Measurements from ENCODE around the gene MESP2. TPM values are rescaled to one million over a fixed set of nuclear protein-coding genes. Genes with fewer than 3 reads are reported as not detected.
"Not testable (repeated sequence)": the region's sequence is repeated elsewhere in the genome, so short reads cannot be mapped to it uniquely, and the experiment has no call there.

Gene MESP2
- total RNA-seq, 2 experiments from 2014 or later: not detected

DNA sequence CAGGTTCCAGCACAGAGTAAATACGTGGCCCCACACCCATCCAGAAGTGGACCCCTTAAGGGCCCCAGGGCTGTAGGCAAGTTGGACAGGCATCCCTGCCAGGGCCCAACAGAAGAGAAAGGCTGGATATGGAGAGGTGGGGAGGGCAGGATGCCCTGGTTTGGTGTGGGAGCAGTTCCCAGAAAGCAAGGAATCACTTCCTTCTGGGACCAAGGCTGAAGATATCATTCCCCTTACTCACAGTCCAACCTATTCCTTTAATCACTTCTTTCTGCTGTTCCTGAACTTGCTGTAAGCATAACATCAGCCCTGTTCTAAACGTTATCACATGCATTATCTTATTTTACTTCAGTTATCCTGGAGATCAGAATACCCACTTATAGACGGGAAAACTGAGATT lies 6.1 kb upstream of the MESP2 start:
- H3K36me3 Mint-ChIP-seq (ENCODE audit: low read depth): no peaks in the 10 kb centered on the region
- H3K27me3 Mint-ChIP-seq (ENCODE audit: low read depth): no peaks in the 10 kb centered on the region
- intact Hi-C loops (cut with micrococcal nuclease): no loop called here
- H3K27ac Mint-ChIP-seq: no peak overlapping the region
- H3K4me3 Mint-ChIP-seq: no peak overlapping the region
- no peaks in the 10 kb centered on the region for H3K9me3 Mint-ChIP-seq
- no peaks in the 10 kb centered on the region for H3K4me1 Mint-ChIP-seq (ENCODE audit: low read depth)
- no peak for DNase-seq
- CTCF ChIA-PET: interaction anchor here (0.9 kb wide), 1 partner anchor 8 kb away, joined by 7 read pairs; no protein-coding TSS in a partner anchor

- Mint-ChIP-seq H3K36me3 (ENCODE audit: low read depth) (no peaks in the 10 kb centered on the region), H3K27ac (no peak overlapping the region), H3K4me1 (ENCODE audit: low read depth) (no peaks in the 10 kb centered on the region), H3K9me3 (no peaks in the 10 kb centered on the region), H3K27me3 (ENCODE audit: low read depth) (peaks cover 10% of the 10 kb centered on the region), H3K4me3 (no peak overlapping the region)
- no peak for DNase-seq
- CTCF ChIA-PET: interaction anchor here (0.7 to 1.3 kb wide), 2 partner anchors 102 to 478 kb away, joined by 3 to 4 read pairs; no protein-coding TSS in a partner anchor
- intact Hi-C loops (cut with micrococcal nuclease): no loop called here
Observed at GRCh38 chr15:89772932-89773583, 3.1 kb upstream of the MESP2 start.

GRCh38 chr15:89774492-89774891 lies 1.6 kb upstream of the MESP2 start:
- intact Hi-C loops (cut with micrococcal nuclease): no loop called here
- Mint-ChIP-seq H3K9me3 (no peaks in the 10 kb centered on the region), H3K36me3 (ENCODE audit: low read depth) (no peaks in the 10 kb centered on the region), H3K27ac (no peak overlapping the region), H3K27me3 (ENCODE audit: low read depth) (peaks cover 12% of the 10 kb centered on the region), H3K4me3 (no peak overlapping the region), H3K4me1 (ENCODE audit: low read depth) (no peaks in the 10 kb centered on the region)
- DNase-seq: no peak
- CTCF ChIA-PET: interaction anchor here (1.3 to 1.9 kb wide), 2 partner anchors 14 to 100 kb away, joined by 4 to 6 read pairs; no protein-coding TSS in a partner anchor

DNA sequence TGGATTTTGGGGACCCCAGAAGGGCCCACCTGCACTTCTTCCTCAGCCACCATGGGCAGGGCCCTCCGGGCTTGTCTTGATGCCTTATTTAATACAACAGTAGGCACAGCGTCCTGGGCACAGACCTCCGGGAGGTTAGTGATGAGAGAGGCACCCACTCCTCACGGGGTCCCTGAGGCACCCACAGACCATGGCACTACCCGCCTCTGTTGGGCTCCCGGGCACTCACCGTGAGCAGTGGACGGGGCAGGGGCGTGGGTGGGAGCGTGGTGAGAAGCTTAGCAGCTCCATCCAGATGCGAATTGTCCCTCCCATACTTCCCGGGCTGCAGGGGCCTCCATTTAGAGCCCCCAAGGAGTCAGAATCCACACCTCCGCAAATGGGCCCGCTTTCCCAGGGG lies 317 bp upstream of the MESP2 start:
- Mint-ChIP-seq H3K36me3 (ENCODE audit: low read depth) (no peaks in the 10 kb centered on the region), H3K9me3 (no peaks in the 10 kb centered on the region), H3K27ac (no peak overlapping the region), H3K27me3 (ENCODE audit: low read depth) (peaks cover 12% of the 10 kb centered on the region), H3K4me3 (peak overlapping the region; percentile 21), H3K4me1 (ENCODE audit: low read depth) (peaks cover 3% of the 10 kb centered on the region)
- intact Hi-C loops (cut with micrococcal nuclease): no loop called here
- DNase-seq: no peak
- CTCF ChIA-PET: interaction anchor here (0.7 to 1.9 kb wide), 2 partner anchors 15 to 16 kb away, joined by 3 to 6 read pairs; no protein-coding TSS in a partner anchor

- H3K9me3 Mint-ChIP-seq: no peaks in the 10 kb centered on the region
- CTCF ChIA-PET: interaction anchor here (0.5 to 0.6 kb wide), 2 partner anchors 9 to 24 kb away, joined by 3 read pairs; no protein-coding TSS in a partner anchor
- DNase-seq: no peak
- H3K36me3 Mint-ChIP-seq (ENCODE audit: low read depth): no peaks in the 10 kb centered on the region
- H3K27ac Mint-ChIP-seq: no peak overlapping the region
- peaks cover 11% of the 10 kb centered on the region for H3K4me1 Mint-ChIP-seq (ENCODE audit: low read depth)
- intact Hi-C loops (cut with micrococcal nuclease): no loop called here
- peak overlapping the region; percentile 24 for H3K4me3 Mint-ChIP-seq
- peaks cover 12% of the 10 kb centered on the region for H3K27me3 Mint-ChIP-seq (ENCODE audit: low read depth)
Observed at GRCh38 chr15:89777073-89777751, 1.1 kb downstream of the MESP2 start.

DNA sequence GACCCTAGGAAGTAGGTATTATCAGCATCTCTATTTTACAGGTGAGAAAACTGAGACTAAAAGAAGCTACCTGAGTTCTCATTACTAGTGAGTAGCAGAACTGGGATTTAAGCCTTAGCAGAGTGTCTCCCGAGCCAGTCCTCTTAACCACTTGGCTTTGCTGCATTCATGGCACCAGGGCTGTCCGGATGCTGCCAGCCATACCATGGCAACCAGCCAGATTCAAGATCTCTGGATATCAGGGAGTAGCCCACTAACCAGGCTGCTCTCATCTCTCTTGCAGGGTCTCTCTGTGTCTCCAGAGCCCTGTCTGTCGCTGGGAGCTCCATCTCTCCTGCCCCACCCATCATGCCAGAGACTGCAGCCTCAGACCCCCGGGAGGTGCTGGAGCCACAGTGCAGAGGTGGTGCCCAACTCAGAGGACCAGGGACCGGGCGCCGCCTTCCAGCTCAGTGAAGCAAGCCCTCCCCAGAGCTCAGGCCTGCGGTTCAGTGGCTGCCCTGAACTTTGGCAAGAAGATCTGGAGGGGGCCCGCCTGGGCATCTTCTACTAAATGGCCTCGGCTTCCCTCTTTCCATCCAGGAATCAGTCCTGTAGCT lies 1.7 kb downstream of the MESP2 start:
- Mint-ChIP-seq H3K4me1 (ENCODE audit: low read depth) (peaks cover 12% of the 10 kb centered on the region), H3K36me3 (ENCODE audit: low read depth) (no peaks in the 10 kb centered on the region), H3K27me3 (ENCODE audit: low read depth) (peaks cover 12% of the 10 kb centered on the region), H3K4me3 (no peak overlapping the region), H3K27ac (no peak overlapping the region), H3K9me3 (no peaks in the 10 kb centered on the region)
- intact Hi-C loops (cut with micrococcal nuclease): no loop called here
- CTCF ChIA-PET: interaction anchor here (0.5 to 0.6 kb wide), 3 partner anchors 9 to 100 kb away, joined by 3 read pairs; no protein-coding TSS in a partner anchor
- DNase-seq: no peak

- Mint-ChIP-seq H3K4me3 (no peak overlapping the region), H3K27me3 (ENCODE audit: low read depth) (peaks cover 16% of the 10 kb centered on the region), H3K9me3 (no peaks in the 10 kb centered on the region), H3K36me3 (ENCODE audit: low read depth) (no peaks in the 10 kb centered on the region), H3K27ac (no peak overlapping the region), H3K4me1 (ENCODE audit: low read depth) (peaks cover 12% of the 10 kb centered on the region)
- DNase-seq: no peak
- CTCF ChIA-PET: no interaction called here
- intact Hi-C loops (cut with micrococcal nuclease): no loop called here
Observed at GRCh38 chr15:89778861-89779260, 2.7 kb downstream of the MESP2 start.

- H3K4me3 Mint-ChIP-seq: no peak overlapping the region
- no peak for DNase-seq
- H3K4me1 Mint-ChIP-seq (ENCODE audit: low read depth): peaks cover 12% of the 10 kb centered on the region
- CTCF ChIA-PET: interaction anchor here (0.6 to 1.2 kb wide), 3 partner anchors 20 to 428 kb away, joined by 3 to 11 read pairs (median 3); no protein-coding TSS in a partner anchor
- intact Hi-C loops (cut with micrococcal nuclease): no loop called here
- no peaks in the 10 kb centered on the region for H3K9me3 Mint-ChIP-seq
- H3K36me3 Mint-ChIP-seq (ENCODE audit: low read depth): no peaks in the 10 kb centered on the region
- no peak overlapping the region for H3K27ac Mint-ChIP-seq
- H3K27me3 Mint-ChIP-seq (ENCODE audit: low read depth): peaks cover 16% of the 10 kb centered on the region
Observed at GRCh38 chr15:89780601-89781000, 4.5 kb downstream of the MESP2 start.

DNA sequence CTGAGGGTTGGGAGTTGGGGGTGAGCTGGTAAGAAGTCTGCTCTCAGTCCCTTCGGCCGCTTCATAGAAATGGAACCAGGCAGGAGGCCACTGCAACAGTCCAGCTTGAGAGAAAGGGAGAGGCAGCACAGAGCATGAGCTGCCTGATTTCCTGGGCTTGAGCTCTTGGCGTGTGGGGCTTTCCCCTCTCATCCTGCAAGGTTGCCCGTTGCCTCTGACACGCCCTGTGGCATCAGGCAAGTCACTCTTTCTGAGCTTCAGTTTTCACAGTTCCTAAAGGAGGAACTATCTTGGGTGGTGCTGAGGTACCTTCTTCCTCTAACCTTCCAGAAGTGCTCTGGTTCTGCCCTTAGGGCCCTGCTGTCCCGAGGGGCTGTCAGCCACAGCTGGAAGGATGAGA lies 4.9 kb downstream of the MESP2 start:
- Mint-ChIP-seq H3K27me3 (ENCODE audit: low read depth) (peaks cover 16% of the 10 kb centered on the region), H3K27ac (no peak overlapping the region), H3K36me3 (ENCODE audit: low read depth) (no peaks in the 10 kb centered on the region), H3K4me1 (ENCODE audit: low read depth) (peaks cover 12% of the 10 kb centered on the region), H3K4me3 (no peak overlapping the region), H3K9me3 (no peaks in the 10 kb centered on the region)
- CTCF ChIA-PET: interaction anchor here (0.6 to 1.2 kb wide), 3 partner anchors 20 to 428 kb away, joined by 3 to 11 read pairs (median 3); no protein-coding TSS in a partner anchor
- peak; percentile 57 for DNase-seq
- intact Hi-C loops (cut with micrococcal nuclease): no loop called here

- Mint-ChIP-seq H3K36me3 (ENCODE audit: low read depth) (no peaks in the 10 kb centered on the region), H3K4me3 (no peak overlapping the region), H3K27ac (no peak overlapping the region), H3K9me3 (no peaks in the 10 kb centered on the region), H3K4me1 (ENCODE audit: low read depth) (peaks cover 12% of the 10 kb centered on the region), H3K27me3 (ENCODE audit: low read depth) (peaks cover 15% of the 10 kb centered on the region)
- DNase-seq: no peak
- CTCF ChIA-PET: interaction anchor here (0.6 to 1.2 kb wide), 3 partner anchors 42 to 576 kb away, joined by 3 to 6 read pairs (median 3); no protein-coding TSS in a partner anchor
- intact Hi-C loops (cut with micrococcal nuclease): no loop called here
Observed at GRCh38 chr15:89781891-89782618, 5.9 kb downstream of the MESP2 start.

- H3K4me3 Mint-ChIP-seq; H3K9me3 Mint-ChIP-seq; H3K27ac Mint-ChIP-seq; DNase-seq; H3K36me3 Mint-ChIP-seq (ENCODE audit: low read depth); intact Hi-C loops (cut with micrococcal nuclease); H3K27me3 Mint-ChIP-seq (ENCODE audit: low read depth): not testable (repeated sequence)
- CTCF ChIA-PET: interaction anchor here (0.8 kb wide), 1 partner anchor 43 kb away, joined by 6 read pairs; no protein-coding TSS in a partner anchor
- H3K4me1 Mint-ChIP-seq (ENCODE audit: low read depth): peaks cover 12% of the 10 kb centered on the region
Observed at GRCh38 chr15:89782619-89782950, 6.5 kb downstream of the MESP2 start.
